Transverse colon (tissue), 4 donors: ENCODE data around the gene PELI2. TPM values are rescaled to one million over a fixed set of nuclear protein-coding genes. Genes with fewer than 3 reads are reported as not detected.

Experiments used
- DNase-seq: peaks from one replicate; pipeline ENCODE4 v3.0.0-alpha.2; 2019
- H3K27ac ChIP-seq, 4 donors: fragments of 200-600 bp; sonication (generic); 2 replicates each; pipeline ENCODE4 v1.5.1; 2016 to 2018; ENCODE audit warnings: inconsistent platforms in 4 of 4
- H3K27me3 ChIP-seq: fragments of 200-600 bp; sonication (generic); 2 replicates; pipeline ENCODE4 v1.5.1; 2017; ENCODE audit warnings: inconsistent platforms
- H3K36me3 ChIP-seq, 4 donors: fragments of 200-600 bp; sonication (generic); 2 replicates each; pipeline ENCODE4 v1.5.1; 2017 to 2019; ENCODE audit warnings: inconsistent platforms in 4 of 4
- H3K4me1 ChIP-seq, 4 donors: fragments of 200-600 bp; sonication (generic); 2 replicates each; pipeline ENCODE4 v1.5.1; 2017 to 2020; ENCODE audit warnings: inconsistent platforms in 4 of 4
- H3K4me3 ChIP-seq, 4 donors: fragments of 200-600 bp; sonication (generic); 1 replicate in 1 of 4; 2 replicates in 3 of 4; pipeline versions ENCODE4 v1.5.1 to v1.6.1; 2017 to 2019; ENCODE audit warnings: inconsistent platforms in 4 of 4
- H3K9me3 ChIP-seq, 2 donors: fragments of 200-600 bp; sonication (generic); 2 replicates each; pipeline ENCODE4 v1.5.1; 2017 to 2019; ENCODE audit warnings: inconsistent platforms in 2 of 2
- EP300 ChIP-seq: sonication (generic); formaldehyde crosslinking; IDR thresholded peaks from one replicate; pipeline ENCODE4 v1.6.1; 2017; ENCODE audit warnings: antibody characterized with exemption, low read depth
- POLR2A ChIP-seq: fragments of 450-650 bp; IDR thresholded peaks from one replicate; pipeline ENCODE4 v1.6.1; 2016; ENCODE audit warnings: antibody characterized with exemption, mild to moderate bottlenecking, moderate library complexity
- POLR2AphosphoS5 ChIP-seq, 3 donors: sonication (generic); formaldehyde crosslinking; IDR thresholded peaks; one replicate each; pipeline ENCODE4 v1.6.1; 2016; ENCODE audit warnings: antibody characterized with exemption in 3 of 3
- WGBS, 2 donors: methylation state at CpG; one replicate each; pipeline ENCODE4 v1.1.5; 2018; ENCODE audit warnings: low coverage in 1 of 2; 5-methylcytosine and 5-hydroxymethylcytosine counted together
- in situ Hi-C, 4 donors: fragments of 200-750 bp; cut with MboI; loops; one replicate each; pipeline versions ENCODE4 v1.15.0 to v1.15.1; 2017; ENCODE audit warnings: low sequenced_read_pairs in 3 of 4, low pct_ligation_motif_present in 1 of 4, low pct_unique_long_range_greater_than_20kb in 1 of 4
- intact Hi-C: fragments of 100-400 bp; cut with DNase I; formaldehyde crosslinking; loops from one replicate; pipeline ENCODE4 v1.15.1; 2023; ENCODE audit warnings: low total_unique reads
- total RNA-seq, 4 donors: library from RNA; depleted of rRNA; stranded (reverse); fragments of >200 nt; gene quantifications; one replicate each; pipeline ENCODE4 v1.1.0, GENCODE V29; 2016
- TF ChIP-seq, protein P1 (sequence below), 5 experiments: fragments of 200-600 bp in 3 of 5; fragments of 450-650 bp in 2 of 5; sonication (generic) in 3 of 5; IDR thresholded peaks; 1 replicate in 2 of 5; 2 replicates in 3 of 5; pipeline ENCODE4 v1.5.1; 2016 to 2017; ENCODE audit warnings: antibody characterized with exemption in 5 of 5, inconsistent platforms in 3 of 5, mild to moderate bottlenecking in 2 of 5, moderate library complexity in 1 of 5

Gene PELI2
- total RNA-seq, 4 donors from 2014 or later, result 4.8 to 29.9 (median 14.7) TPM

DNA sequence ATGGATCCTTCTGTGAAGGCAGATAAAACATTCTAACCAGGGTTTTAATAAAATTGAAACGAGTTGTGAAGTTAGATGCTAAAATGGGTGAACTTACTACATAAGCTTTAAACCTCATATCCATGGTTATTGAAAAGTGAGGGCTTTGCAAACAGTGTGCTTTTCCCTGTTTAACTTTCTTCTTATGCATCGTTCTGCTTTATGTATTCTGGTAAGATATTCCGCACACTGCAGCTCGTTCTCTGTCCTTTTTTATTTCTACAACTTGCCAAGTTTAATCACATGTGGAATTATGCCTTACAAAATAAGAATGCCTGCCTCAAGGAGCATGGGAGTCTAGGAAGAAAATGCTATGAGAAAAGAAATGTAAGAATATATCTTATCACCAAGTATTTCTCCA lies 30.9 kb downstream of the PELI2 start:
- H3K27ac ChIP-seq, result no peak overlapping the region
- in situ Hi-C loops, result no loop called here
- no peak for DNase-seq
- intact Hi-C loops, result no loop called here
- H3K4me3 ChIP-seq, result no peak overlapping the region
- H3K4me1 ChIP-seq, result peaks cover 0 to 35% (median 5%) of the 10 kb centered on the region in 4 donors
- no peaks in the 10 kb centered on the region for H3K36me3 ChIP-seq
- no peaks in the 10 kb centered on the region for H3K9me3 ChIP-seq
- TF ChIP-seq, protein P1, sequence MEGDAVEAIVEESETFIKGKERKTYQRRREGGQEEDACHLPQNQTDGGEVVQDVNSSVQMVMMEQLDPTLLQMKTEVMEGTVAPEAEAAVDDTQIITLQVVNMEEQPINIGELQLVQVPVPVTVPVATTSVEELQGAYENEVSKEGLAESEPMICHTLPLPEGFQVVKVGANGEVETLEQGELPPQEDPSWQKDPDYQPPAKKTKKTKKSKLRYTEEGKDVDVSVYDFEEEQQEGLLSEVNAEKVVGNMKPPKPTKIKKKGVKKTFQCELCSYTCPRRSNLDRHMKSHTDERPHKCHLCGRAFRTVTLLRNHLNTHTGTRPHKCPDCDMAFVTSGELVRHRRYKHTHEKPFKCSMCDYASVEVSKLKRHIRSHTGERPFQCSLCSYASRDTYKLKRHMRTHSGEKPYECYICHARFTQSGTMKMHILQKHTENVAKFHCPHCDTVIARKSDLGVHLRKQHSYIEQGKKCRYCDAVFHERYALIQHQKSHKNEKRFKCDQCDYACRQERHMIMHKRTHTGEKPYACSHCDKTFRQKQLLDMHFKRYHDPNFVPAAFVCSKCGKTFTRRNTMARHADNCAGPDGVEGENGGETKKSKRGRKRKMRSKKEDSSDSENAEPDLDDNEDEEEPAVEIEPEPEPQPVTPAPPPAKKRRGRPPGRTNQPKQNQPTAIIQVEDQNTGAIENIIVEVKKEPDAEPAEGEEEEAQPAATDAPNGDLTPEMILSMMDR (IDR thresholded peaks at IDR 0.05), result no peak
- TF ChIP-seq EP300 (no peak), POLR2AphosphoS5 (IDR thresholded peaks at IDR 0.05) (no peak), POLR2A (no peak)
- H3K27me3 ChIP-seq, result no peaks in the 10 kb centered on the region
- WGBS, 2 donors, result 56 to 66% methylated on average over 4 of the region's 4 CpGs

DNA sequence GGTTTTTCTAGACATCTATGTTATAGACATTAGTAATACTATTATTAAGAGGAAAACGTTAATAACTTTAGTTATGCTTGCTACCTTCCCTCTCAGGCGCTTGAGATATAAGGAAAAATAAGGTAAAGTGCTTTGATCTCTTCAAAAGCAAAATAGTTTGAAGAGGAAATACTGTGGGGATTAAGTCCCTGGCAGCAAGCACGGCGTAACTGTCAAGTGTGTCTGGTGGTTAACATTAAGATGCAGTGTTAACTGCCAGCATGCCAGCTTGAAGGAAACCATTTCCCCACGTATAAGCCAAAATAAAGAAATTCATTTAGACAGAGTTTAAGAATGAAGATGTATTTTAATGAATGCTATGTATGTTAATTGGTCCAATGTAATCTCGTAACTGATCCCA lies 31.8 kb downstream of the PELI2 start:
- 63 to 76% methylated on average over 6 of the region's 6 CpGs for WGBS, 2 donors
- no peak for DNase-seq
- in situ Hi-C loops, result no loop called here
- intact Hi-C loops, result no loop called here
- TF ChIP-seq, protein P1 (IDR thresholded peaks at IDR 0.05), result no peak
- TF ChIP-seq EP300, result no peak
- TF ChIP-seq POLR2A, result no peak
- TF ChIP-seq POLR2AphosphoS5 (IDR thresholded peaks at IDR 0.05), result no peak
- H3K4me1 ChIP-seq, result peaks cover 0 to 35% (median 5%) of the 10 kb centered on the region in 4 donors
- H3K36me3 ChIP-seq, result no peaks in the 10 kb centered on the region
- no peak overlapping the region for H3K4me3 ChIP-seq
- H3K9me3 ChIP-seq, result no peaks in the 10 kb centered on the region
- H3K27me3 ChIP-seq, result no peaks in the 10 kb centered on the region
- H3K27ac ChIP-seq, result no peak overlapping the region

DNA sequence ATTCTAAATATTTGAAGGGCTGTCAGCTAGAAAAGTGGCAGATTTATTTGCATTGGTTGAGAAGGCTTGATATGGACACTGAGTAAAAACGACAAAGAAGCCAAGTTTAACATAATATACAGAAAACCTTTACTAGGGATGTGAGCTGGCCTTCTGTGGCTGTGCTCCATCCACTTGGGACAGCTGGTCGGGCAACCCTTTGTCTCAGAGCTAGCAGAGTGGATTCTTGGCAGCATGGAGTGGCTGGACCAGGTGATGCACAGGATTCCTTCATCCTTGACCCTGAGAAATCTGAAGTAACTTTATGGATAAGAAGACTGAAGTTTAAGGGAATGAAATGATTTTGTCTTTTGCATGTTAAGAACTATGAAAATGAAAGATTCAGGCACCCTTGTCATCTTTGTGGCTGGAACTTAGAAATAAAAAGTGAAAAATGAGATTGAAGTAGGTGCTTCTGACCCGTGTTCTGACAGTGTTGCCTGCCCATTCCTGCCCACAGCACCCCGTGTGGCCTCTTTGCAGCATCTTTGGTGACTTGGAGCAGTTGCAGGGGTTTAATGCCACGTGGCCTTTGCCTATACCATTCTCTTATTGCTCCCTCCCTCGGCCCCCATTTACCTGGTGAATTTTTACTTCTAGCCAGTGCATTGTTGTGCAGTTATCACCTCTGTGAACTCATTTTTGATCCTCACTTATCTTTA lies 32.6 kb downstream of the PELI2 start:
- WGBS, 2 donors, result 62 to 79% methylated on average over 6 of the region's 6 CpGs
- TF ChIP-seq EP300, result no peak
- TF ChIP-seq, protein P1 (IDR thresholded peaks at IDR 0.05), result no peak
- TF ChIP-seq POLR2AphosphoS5 (IDR thresholded peaks at IDR 0.05), result no peak
- no peak for TF ChIP-seq POLR2A
- Histone ChIP-seq H3K27ac (no peak overlapping the region), H3K36me3 (no peaks in the 10 kb centered on the region), H3K27me3 (no peaks in the 10 kb centered on the region), H3K9me3 (no peaks in the 10 kb centered on the region), H3K4me1 (peaks cover 0 to 35% (median 5%) of the 10 kb centered on the region in 4 donors), H3K4me3 (no peak overlapping the region)
- in situ Hi-C loops (no loop called here), intact Hi-C loops (no loop called here)
- DNase-seq, result no peak

DNA sequence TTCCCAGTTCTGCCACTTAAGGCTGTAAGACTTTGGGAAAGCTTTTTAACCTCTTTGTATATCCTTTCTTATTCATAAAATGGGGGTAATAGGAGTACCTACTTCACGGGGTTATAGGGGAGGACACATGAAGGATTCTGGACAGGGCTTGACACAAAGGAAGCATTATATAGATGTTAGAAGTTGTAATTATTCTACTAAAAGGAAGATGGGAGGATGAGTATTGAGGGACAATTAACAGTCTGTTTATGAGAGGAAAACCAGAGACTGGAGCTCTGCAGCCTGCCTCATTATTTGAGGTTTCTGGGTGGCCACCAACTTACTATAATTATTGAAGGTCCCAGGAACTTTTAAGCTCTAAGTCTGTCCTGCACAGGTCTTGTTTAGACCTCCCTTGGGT lies 34.0 kb downstream of the PELI2 start:
- intact Hi-C loops, result no loop called here
- in situ Hi-C loops, result no loop called here

More for the DNA sequence above, 34.0 kb downstream of the PELI2 start:
- Histone ChIP-seq H3K27ac (no peak overlapping the region), H3K4me3 (no peak overlapping the region), H3K9me3 (no peaks in the 10 kb centered on the region), H3K36me3 (no peaks in the 10 kb centered on the region), H3K4me1 (peaks cover 0 to 34% (median 5%) of the 10 kb centered on the region in 4 donors), H3K27me3 (no peaks in the 10 kb centered on the region)
- no peak for TF ChIP-seq POLR2A
- TF ChIP-seq EP300, result no peak
- TF ChIP-seq, protein P1 (IDR thresholded peaks at IDR 0.05), result no peak
- no peak for TF ChIP-seq POLR2AphosphoS5 (IDR thresholded peaks at IDR 0.05)
- WGBS, 2 donors, result 90 to 97% methylated on average over 1 of the region's 1 CpG
- no peak for DNase-seq
